ENCODE data around the gene GSK3B. TPM values are rescaled to one million over a fixed set of nuclear protein-coding genes. Genes with fewer than 3 reads are reported as not detected.

The GSK3B gene
- total RNA-seq, 1 donor from 2014 or later, result 11.8 TPM

DNA sequence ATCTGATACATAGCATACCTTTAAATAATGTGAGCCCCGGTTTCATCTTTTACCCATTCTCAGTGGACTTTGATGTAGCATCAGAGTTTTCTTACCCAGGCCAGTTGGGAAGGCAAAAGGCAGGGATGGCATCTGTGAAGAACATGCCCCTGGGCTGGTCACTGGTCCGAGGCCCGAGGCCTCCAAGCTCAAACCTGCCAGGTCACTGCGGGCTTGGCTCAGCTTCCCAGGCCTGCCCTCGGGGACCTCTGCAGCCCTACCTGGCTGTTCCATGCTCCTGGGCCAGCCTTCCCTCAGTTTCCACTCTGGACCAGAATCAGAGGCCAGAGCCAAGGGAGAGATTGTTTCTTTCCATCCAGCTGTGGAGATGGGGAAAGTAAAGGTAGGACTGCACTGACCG is 285.4 kb downstream of the GSK3B start:
- Histone ChIP-seq H3K4me1 (peaks cover 0 to 7% of the 10 kb centered on the region in 2 donors), H3K36me3 (no peaks in the 10 kb centered on the region), H3K4me3 (no peak overlapping the region), H3K27me3 (no peaks in the 10 kb centered on the region), H3K27ac (no peak overlapping the region), H3K9me3 (no peaks in the 10 kb centered on the region)
- TF ChIP-seq, protein P1, sequence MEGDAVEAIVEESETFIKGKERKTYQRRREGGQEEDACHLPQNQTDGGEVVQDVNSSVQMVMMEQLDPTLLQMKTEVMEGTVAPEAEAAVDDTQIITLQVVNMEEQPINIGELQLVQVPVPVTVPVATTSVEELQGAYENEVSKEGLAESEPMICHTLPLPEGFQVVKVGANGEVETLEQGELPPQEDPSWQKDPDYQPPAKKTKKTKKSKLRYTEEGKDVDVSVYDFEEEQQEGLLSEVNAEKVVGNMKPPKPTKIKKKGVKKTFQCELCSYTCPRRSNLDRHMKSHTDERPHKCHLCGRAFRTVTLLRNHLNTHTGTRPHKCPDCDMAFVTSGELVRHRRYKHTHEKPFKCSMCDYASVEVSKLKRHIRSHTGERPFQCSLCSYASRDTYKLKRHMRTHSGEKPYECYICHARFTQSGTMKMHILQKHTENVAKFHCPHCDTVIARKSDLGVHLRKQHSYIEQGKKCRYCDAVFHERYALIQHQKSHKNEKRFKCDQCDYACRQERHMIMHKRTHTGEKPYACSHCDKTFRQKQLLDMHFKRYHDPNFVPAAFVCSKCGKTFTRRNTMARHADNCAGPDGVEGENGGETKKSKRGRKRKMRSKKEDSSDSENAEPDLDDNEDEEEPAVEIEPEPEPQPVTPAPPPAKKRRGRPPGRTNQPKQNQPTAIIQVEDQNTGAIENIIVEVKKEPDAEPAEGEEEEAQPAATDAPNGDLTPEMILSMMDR (IDR thresholded peaks at IDR 0.05), result no peak
- intact Hi-C loops (cut with DNase I), result no loop called here
- no peak for DNase-seq (ENCODE audit: low spot score in 2 of 2)

DNA sequence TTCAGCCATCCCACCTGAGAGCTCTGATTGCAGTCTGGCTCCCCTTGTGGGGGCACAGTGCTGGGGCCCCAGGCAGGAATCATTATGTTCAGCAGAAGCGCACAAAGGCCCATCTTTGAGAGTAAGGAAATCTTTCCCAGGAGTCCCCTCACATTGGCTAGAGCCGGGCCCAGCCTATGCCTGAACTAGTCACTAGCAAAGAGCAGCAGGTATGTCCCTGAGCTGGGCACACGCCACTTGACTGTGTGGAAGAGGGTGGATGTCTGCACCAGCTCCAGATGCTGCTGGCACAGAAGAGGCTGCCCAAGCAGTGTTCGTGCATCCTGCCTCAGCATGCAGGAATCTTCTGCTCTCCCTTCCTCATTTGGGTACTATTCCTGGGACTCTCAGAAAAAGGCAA is 286.0 kb downstream of the GSK3B start:
- H3K27ac ChIP-seq, result no peak overlapping the region
- no peaks in the 10 kb centered on the region for H3K36me3 ChIP-seq
- TF ChIP-seq, protein P1 (IDR thresholded peaks at IDR 0.05), result no peak
- no peak overlapping the region for H3K4me3 ChIP-seq
- intact Hi-C loops (cut with DNase I), result no loop called here
- DNase-seq (ENCODE audit: low spot score in 2 of 2), result no peak
- H3K9me3 ChIP-seq, result no peaks in the 10 kb centered on the region
- peaks cover 0 to 7% of the 10 kb centered on the region in 2 donors for H3K4me1 ChIP-seq
- H3K27me3 ChIP-seq, result no peaks in the 10 kb centered on the region

DNA sequence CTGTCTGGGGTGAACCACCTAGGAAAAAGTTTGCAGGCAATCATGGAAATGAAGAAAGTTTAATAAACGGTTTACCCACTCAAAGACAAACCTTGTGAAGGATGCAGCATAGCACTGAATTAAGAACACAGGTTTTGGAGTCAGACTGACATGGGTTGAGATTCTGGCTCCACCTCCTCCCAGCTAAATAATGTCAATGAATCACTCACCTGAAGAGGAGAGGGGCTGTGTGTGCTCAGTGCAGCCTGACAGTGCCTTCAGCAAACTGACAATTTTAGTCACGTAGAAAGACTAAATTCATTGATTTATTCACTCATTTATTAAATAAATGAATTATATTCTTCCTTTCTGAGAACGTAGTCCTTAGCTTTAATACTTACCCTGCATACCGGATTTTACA is 293.4 kb downstream of the GSK3B start:
- Histone ChIP-seq H3K9me3 (no peaks in the 10 kb centered on the region), H3K27me3 (no peaks in the 10 kb centered on the region), H3K4me1 (no peaks in the 10 kb centered on the region), H3K36me3 (no peaks in the 10 kb centered on the region), H3K4me3 (no peak overlapping the region), H3K27ac (no peak overlapping the region)
- no peak for DNase-seq (ENCODE audit: low spot score in 2 of 2)
- TF ChIP-seq, protein P1 (IDR thresholded peaks at IDR 0.05), result no peak
- intact Hi-C loops (cut with DNase I), result no loop called here

DNA sequence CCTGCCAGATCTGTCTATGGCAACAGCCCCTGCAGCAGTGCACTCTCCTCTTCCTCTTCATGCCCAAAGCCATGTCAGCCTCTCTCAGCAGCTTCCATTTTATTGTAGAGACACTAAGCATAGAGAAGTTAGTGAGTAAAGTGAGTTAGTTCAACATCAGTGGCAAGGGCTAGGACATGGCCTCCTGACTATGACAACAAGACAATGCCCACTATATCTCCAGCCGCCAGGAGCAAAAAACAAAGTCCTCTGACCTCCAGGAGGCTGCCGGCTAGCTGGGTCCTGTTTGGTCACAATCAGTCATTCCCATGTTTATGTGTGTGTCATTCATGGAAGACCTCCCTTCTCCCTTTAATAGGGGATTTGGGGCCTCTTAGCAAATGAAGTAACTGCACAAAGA is 297.5 kb downstream of the GSK3B start:
- DNase-seq (ENCODE audit: low spot score in 2 of 2), result no peak
- Histone ChIP-seq H3K27ac (no peak overlapping the region), H3K36me3 (no peaks in the 10 kb centered on the region), H3K9me3 (no peaks in the 10 kb centered on the region), H3K4me1 (no peaks in the 10 kb centered on the region), H3K4me3 (no peak overlapping the region), H3K27me3 (no peaks in the 10 kb centered on the region)
- TF ChIP-seq, protein P1 (IDR thresholded peaks at IDR 0.05), result no peak
- intact Hi-C loops (cut with DNase I), result no loop called here

DNA sequence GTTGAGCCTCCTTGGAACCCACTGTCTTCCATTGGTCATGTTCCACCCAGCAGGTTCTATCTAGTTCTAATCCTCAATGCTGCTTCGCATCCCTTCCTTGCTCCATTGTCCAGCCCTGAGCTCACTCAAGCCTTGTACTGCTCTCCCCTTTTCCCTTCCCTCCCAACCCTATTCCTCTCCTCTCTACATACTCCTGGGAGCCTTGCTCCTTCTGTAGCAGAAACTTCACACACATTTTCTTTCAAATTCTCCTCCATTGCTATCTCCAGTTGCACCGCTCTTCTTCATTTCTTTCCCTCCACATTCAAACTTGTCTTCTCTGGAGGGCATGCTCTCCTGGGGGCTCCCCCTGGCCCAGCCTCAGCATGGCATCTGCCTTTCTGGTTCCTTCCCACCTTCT is 297.9 kb downstream of the GSK3B start:
- DNase-seq (ENCODE audit: low spot score in 2 of 2), result no peak
- intact Hi-C loops (cut with DNase I), result no loop called here

More for the DNA sequence above, 297.9 kb downstream of the GSK3B start:
- no peaks in the 10 kb centered on the region for H3K27me3 ChIP-seq
- H3K4me1 ChIP-seq, result no peaks in the 10 kb centered on the region
- TF ChIP-seq, protein P1 (IDR thresholded peaks at IDR 0.05), result no peak
- no peak overlapping the region for H3K4me3 ChIP-seq
- H3K36me3 ChIP-seq, result no peaks in the 10 kb centered on the region
- H3K27ac ChIP-seq, result no peak overlapping the region
- no peaks in the 10 kb centered on the region for H3K9me3 ChIP-seq

All from ascending aorta (tissue), 2 donors.